GM23338 (cell line): ENCODE results near the gene ZNF397. TPM values are rescaled to one million over a fixed set of nuclear protein-coding genes. Genes with fewer than 3 reads are reported as not detected.

ENCODE experiments used
- ATAC-seq: fragments of 200-7000 bp; cut with Tn5 transposase; 3 replicates; pipeline ENCODE4 v1.9.1; 2020
- DNase-seq: peaks from one replicate; pipeline ENCODE4 v3.0.0-alpha.2; 2015; ENCODE audit warnings: low spot score
- H2AFZ ChIP-seq: fragments of 200-600 bp; sonication (generic); 2 replicates; pipeline ENCODE4 v1.8.0; 2016; ENCODE audit warnings: antibody characterized with exemption, mild to moderate bottlenecking, moderate library complexity
- H3F3A ChIP-seq: fragments of 200-600 bp; sonication (generic); replicated peaks from 2 replicates; pipeline ENCODE4 v1.8.0; 2017; ENCODE audit warnings: antibody characterized with exemption, mixed run types, low read depth
- H3K27ac ChIP-seq: fragments of 200-600 bp; sonication (generic); 2 replicates; pipeline ENCODE4 v1.6.1; 2016; ENCODE audit warnings: low read depth
- H3K27me3 ChIP-seq: fragments of 200-600 bp; sonication (generic); 2 replicates; pipeline ENCODE4 v1.8.0; 2016; ENCODE audit warnings: mild to moderate bottlenecking, mixed run types, moderate library complexity; ENCODE audit not compliant: insufficient read depth
- H3K36me3 ChIP-seq: fragments of 200-600 bp; sonication (generic); 2 replicates; pipeline ENCODE4 v1.8.0; 2016; ENCODE audit warnings: mild to moderate bottlenecking; ENCODE audit not compliant: insufficient read depth
- H3K4me1 ChIP-seq: fragments of 200-600 bp; sonication (generic); 2 replicates; pipeline ENCODE4 v1.8.0; 2016; ENCODE audit warnings: mild to moderate bottlenecking, moderate library complexity; ENCODE audit not compliant: insufficient read depth
- H3K4me2 ChIP-seq: fragments of 200-600 bp; sonication (generic); 2 replicates; pipeline ENCODE4 v1.7.1; 2017; ENCODE audit warnings: mixed run types
- H3K4me3 ChIP-seq: fragments of 200-600 bp; sonication (generic); 2 replicates; pipeline ENCODE4 v1.6.1; 2016; ENCODE audit warnings: mixed run types
- H3K79me2 ChIP-seq: fragments of 200-600 bp; sonication (generic); replicated peaks from 2 replicates; pipeline ENCODE4 v1.8.0; 2017; ENCODE audit warnings: mild to moderate bottlenecking; ENCODE audit not compliant: insufficient read depth
- H3K9me2 ChIP-seq: fragments of 200-600 bp; sonication (generic); 2 replicates; pipeline ENCODE4 v1.8.0; 2017; ENCODE audit not compliant: insufficient read depth
- H4K20me1 ChIP-seq: fragments of 200-600 bp; sonication (generic); replicated peaks from 2 replicates; pipeline ENCODE4 v1.8.0; 2017; ENCODE audit warnings: mild to moderate bottlenecking; ENCODE audit not compliant: insufficient read depth
- H3K27ac Mint-ChIP-seq: 2 replicates; pipeline ENCODE4 v1.8.0; 2020; ENCODE audit warnings: inconsistent platforms, mild to moderate bottlenecking, moderate library complexity, mixed read lengths
- H3K27me3 Mint-ChIP-seq: 3 replicates; pipeline ENCODE4 v1.8.0; 2022; ENCODE audit warnings: low read depth, mild to moderate bottlenecking, moderate library complexity, mixed read lengths, inconsistent platforms; ENCODE audit not compliant: insufficient read depth, poor library complexity
- H3K36me3 Mint-ChIP-seq: 3 replicates; pipeline ENCODE4 v1.8.0; 2021; ENCODE audit warnings: low read depth, mild to moderate bottlenecking, inconsistent platforms, moderate library complexity, mixed read lengths
- H3K4me1 Mint-ChIP-seq: 3 replicates; pipeline ENCODE4 v1.8.0; 2020; ENCODE audit warnings: mild to moderate bottlenecking, inconsistent platforms, mixed read lengths
- H3K4me3 Mint-ChIP-seq: 3 replicates; pipeline ENCODE4 v1.8.0; 2021; ENCODE audit warnings: moderate library complexity, mild to moderate bottlenecking, inconsistent platforms, mixed read lengths
- H3K9me3 Mint-ChIP-seq: 3 replicates; pipeline ENCODE4 v1.8.0; 2020; ENCODE audit warnings: moderate library complexity, mild to moderate bottlenecking, inconsistent platforms, mixed read lengths
- ETS1 ChIP-seq: IDR thresholded peaks from 2 replicates; pipeline ENCODE4 v1.6.1; 2016; ENCODE audit warnings: antibody characterized with exemption
- EZH2 ChIP-seq: fragments of 200-600 bp; sonication (generic); IDR thresholded peaks from one replicate; pipeline ENCODE4 v1.8.0; 2017; ENCODE audit warnings: antibody characterized with exemption, mild to moderate bottlenecking, low read depth; ENCODE audit not compliant: unreplicated experiment
- EZH2phosphoT487 ChIP-seq: fragments of 200-600 bp; sonication (generic); IDR thresholded peaks from one replicate; pipeline ENCODE4 v1.8.1; 2018; ENCODE audit warnings: antibody characterized with exemption; ENCODE audit not compliant: unreplicated experiment
- JUNB ChIP-seq: IDR thresholded peaks from one replicate; pipeline ENCODE4 v1.6.1; 2016; ENCODE audit warnings: antibody characterized with exemption; ENCODE audit not compliant: unreplicated experiment
- POLR2AphosphoS5 ChIP-seq: IDR thresholded peaks from 2 replicates; pipeline ENCODE4 v1.6.1; 2016; ENCODE audit warnings: antibody characterized with exemption, low read depth
- STAT1 ChIP-seq: IDR thresholded peaks from one replicate; pipeline ENCODE4 v1.6.1; 2016; ENCODE audit warnings: antibody characterized with exemption; ENCODE audit not compliant: unreplicated experiment
- ZNF114 ChIP-seq: fragments of 250-450 bp; sonication (Bioruptor Pico); IDR thresholded peaks from 2 replicates; pipeline ENCODE4 v1.5.0; 2020; ENCODE audit warnings: mild to moderate bottlenecking, moderate library complexity
- ZNF331 ChIP-seq: fragments of 250-450 bp; sonication (Bioruptor Pico); IDR thresholded peaks from 2 replicates; pipeline ENCODE4 v1.5.0; 2020; ENCODE audit warnings: low read depth, mild to moderate bottlenecking, moderate library complexity
- polyA plus RNA-seq: library from polyadenylated mRNA; unstranded; fragments of >200 nt; fragmentation: Nextera tagmentation; extraction: Ambion mirVana; gene quantifications from 2 replicates; pipeline ENCODE4 v1.2.1, GENCODE V29; 2016
- total RNA-seq: library from RNA; depleted of rRNA; stranded (reverse); fragments of >200 nt; shearing (Covaris generic); gene quantifications from 2 replicates; pipeline ENCODE4 v1.2.3, GENCODE V29; 2014
- TF ChIP-seq, protein P1 (sequence below): IDR thresholded peaks from one replicate; pipeline ENCODE4 v1.6.1; 2018; ENCODE audit warnings: antibody characterized with exemption; ENCODE audit not compliant: unreplicated experiment

ZNF397 gene
- total and polyA plus RNA-seq, 2 experiments from 2014 or later, result 19.1 to 48.6 TPM

DNA sequence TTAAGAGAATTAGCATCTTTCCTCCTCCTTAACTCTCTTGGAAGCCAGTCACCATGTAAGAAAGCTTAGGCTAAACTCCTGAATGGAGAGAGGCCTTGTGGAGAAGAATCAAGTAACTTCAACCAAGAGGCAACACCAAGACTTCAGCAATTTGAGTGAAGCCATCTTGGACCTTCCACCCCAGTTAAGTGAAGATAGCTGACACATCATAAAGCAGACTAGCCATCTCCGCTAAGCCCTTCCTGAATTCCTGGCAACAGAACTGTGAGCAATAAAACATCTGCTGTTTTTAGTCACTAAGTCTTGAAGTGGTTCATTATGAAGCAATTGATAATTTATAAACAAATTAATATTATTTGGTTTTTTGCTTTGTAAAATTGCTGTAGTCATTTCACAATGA lies 1.5 kb upstream of the ZNF397 start:
- no peak for TF ChIP-seq ZNF114 (CRISPR knock-in tag)
- TF ChIP-seq ZNF331 (CRISPR knock-in tag), result 0 out of 2 replicates have a peak, but pooled peaks have one; percentile 14

DNA sequence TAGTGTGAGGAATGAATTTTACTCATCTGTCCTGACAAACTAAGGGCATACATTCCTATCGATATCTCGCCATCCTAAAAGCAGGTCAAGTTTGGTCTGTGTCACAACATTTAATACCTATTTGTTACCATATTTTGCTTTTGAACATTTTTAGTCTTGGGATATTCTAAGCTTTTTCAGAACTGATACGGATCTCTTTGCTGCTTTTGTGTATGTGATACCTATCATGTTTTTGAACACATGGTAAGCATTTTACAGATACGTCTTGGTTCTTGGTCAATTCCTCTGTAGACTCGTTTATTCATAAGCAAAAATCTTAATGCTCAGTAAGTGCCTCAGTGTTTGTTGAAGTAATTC lies 592 bp downstream of the ZNF397 start:
- H2AFZ ChIP-seq, result no peak overlapping the region
- Mint-ChIP-seq H3K27me3 (peaks cover 4% of the 10 kb centered on the region), H3K27ac (peak overlapping the region; percentile 100), H3K4me3 (peak overlapping the region; percentile 91), H3K9me3 (no peaks in the 10 kb centered on the region), H3K36me3 (peaks cover 47% of the 10 kb centered on the region), H3K4me1 (peaks cover 3% of the 10 kb centered on the region; the same call in 2 of the 3 replicates)
- no peaks in the 10 kb centered on the region for H3K27me3 ChIP-seq
- H4K20me1 ChIP-seq, result peaks cover 5% of the 10 kb centered on the region; the same call in 1 of the 2 replicates
- ATAC-seq, result no peak
- no peak for DNase-seq
- H3F3A ChIP-seq, result no peaks in the 10 kb centered on the region
- peak overlapping the region; percentile 92 for H3K27ac ChIP-seq
- peaks cover 30% of the 10 kb centered on the region for H3K79me2 ChIP-seq
- H3K9me2 ChIP-seq, result no peaks in the 10 kb centered on the region
- peaks cover 41% of the 10 kb centered on the region for H3K36me3 ChIP-seq
- peak overlapping the region; percentile 80 for H3K4me2 ChIP-seq
- H3K4me1 ChIP-seq, result no peaks in the 10 kb centered on the region
- TF ChIP-seq JUNB (no peak), ZNF331 (CRISPR knock-in tag) (no peak), STAT1 (no peak), POLR2AphosphoS5 (no peak), ETS1 (no peak), EZH2 (no peak)
- H3K4me3 ChIP-seq, result peak overlapping the region; percentile 66

More for the DNA sequence above, 1.5 kb upstream of the ZNF397 start:
- H3K36me3 Mint-ChIP-seq, result peaks cover 26% of the 10 kb centered on the region
- H3K27me3 Mint-ChIP-seq, result peaks cover 2% of the 10 kb centered on the region
- no peak overlapping the region for H3K27ac Mint-ChIP-seq
- no peaks in the 10 kb centered on the region for H3K4me1 ChIP-seq
- H4K20me1 ChIP-seq, result peaks cover 5% of the 10 kb centered on the region; the same call in 1 of the 2 replicates
- H3K4me3 ChIP-seq, result no peak overlapping the region
- H2AFZ ChIP-seq, result peak overlapping the region; percentile 76
- H3F3A ChIP-seq, result no peaks in the 10 kb centered on the region
- H3K79me2 ChIP-seq, result peaks cover 27% of the 10 kb centered on the region
- no peaks in the 10 kb centered on the region for H3K27me3 ChIP-seq
- no peak for DNase-seq
- no peak overlapping the region for H3K4me2 ChIP-seq
- H3K4me1 Mint-ChIP-seq, result peaks cover 3% of the 10 kb centered on the region; the same call in 2 of the 3 replicates
- no peaks in the 10 kb centered on the region for H3K9me3 Mint-ChIP-seq
- no peak for ATAC-seq
- peak overlapping the region; percentile 42; the same call in 1 of the 3 replicates for H3K4me3 Mint-ChIP-seq
- H3K9me2 ChIP-seq, result no peaks in the 10 kb centered on the region
- peaks cover 22% of the 10 kb centered on the region for H3K36me3 ChIP-seq
- no peak overlapping the region for H3K27ac ChIP-seq

- Histone ChIP-seq H3K36me3 (peaks cover 46% of the 10 kb centered on the region), H3F3A (no peaks in the 10 kb centered on the region), H3K79me2 (peaks cover 30% of the 10 kb centered on the region), H3K9me2 (no peaks in the 10 kb centered on the region), H3K4me3 (peak overlapping the region; percentile 66), H3K4me1 (no peaks in the 10 kb centered on the region), H3K4me2 (peak overlapping the region; percentile 80), H3K27me3 (no peaks in the 10 kb centered on the region), H4K20me1 (peaks cover 7% of the 10 kb centered on the region; the same call in 1 of the 2 replicates), H3K27ac (0 out of 2 replicates have a peak overlapping the region, but pooled peaks have one; percentile 22), H2AFZ (no peak overlapping the region)
- peaks cover 57% of the 10 kb centered on the region for H3K36me3 Mint-ChIP-seq
- H3K9me3 Mint-ChIP-seq, result no peaks in the 10 kb centered on the region
- no peak for TF ChIP-seq EZH2phosphoT487
- TF ChIP-seq, protein P1, sequence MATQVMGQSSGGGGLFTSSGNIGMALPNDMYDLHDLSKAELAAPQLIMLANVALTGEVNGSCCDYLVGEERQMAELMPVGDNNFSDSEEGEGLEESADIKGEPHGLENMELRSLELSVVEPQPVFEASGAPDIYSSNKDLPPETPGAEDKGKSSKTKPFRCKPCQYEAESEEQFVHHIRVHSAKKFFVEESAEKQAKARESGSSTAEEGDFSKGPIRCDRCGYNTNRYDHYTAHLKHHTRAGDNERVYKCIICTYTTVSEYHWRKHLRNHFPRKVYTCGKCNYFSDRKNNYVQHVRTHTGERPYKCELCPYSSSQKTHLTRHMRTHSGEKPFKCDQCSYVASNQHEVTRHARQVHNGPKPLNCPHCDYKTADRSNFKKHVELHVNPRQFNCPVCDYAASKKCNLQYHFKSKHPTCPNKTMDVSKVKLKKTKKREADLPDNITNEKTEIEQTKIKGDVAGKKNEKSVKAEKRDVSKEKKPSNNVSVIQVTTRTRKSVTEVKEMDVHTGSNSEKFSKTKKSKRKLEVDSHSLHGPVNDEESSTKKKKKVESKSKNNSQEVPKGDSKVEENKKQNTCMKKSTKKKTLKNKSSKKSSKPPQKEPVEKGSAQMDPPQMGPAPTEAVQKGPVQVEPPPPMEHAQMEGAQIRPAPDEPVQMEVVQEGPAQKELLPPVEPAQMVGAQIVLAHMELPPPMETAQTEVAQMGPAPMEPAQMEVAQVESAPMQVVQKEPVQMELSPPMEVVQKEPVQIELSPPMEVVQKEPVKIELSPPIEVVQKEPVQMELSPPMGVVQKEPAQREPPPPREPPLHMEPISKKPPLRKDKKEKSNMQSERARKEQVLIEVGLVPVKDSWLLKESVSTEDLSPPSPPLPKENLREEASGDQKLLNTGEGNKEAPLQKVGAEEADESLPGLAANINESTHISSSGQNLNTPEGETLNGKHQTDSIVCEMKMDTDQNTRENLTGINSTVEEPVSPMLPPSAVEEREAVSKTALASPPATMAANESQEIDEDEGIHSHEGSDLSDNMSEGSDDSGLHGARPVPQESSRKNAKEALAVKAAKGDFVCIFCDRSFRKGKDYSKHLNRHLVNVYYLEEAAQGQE, result no peak
- no peak for TF ChIP-seq POLR2AphosphoS5
- H3K4me3 Mint-ChIP-seq, result peak overlapping the region; percentile 91
- peaks cover 3% of the 10 kb centered on the region; the same call in 2 of the 3 replicates for H3K4me1 Mint-ChIP-seq
- peak overlapping the region; percentile 73 for H3K27ac Mint-ChIP-seq
- no peak for ATAC-seq
- no peak for DNase-seq
- peaks cover 4% of the 10 kb centered on the region for H3K27me3 Mint-ChIP-seq
These were observed 1.6 kb downstream of the ZNF397 start for GRCh38 chr18:35242426-35242825.
